HG03064 (cell line): Measurements from ENCODE around the gene PRDX2.
"Not testable (repeated sequence)": the region's sequence is repeated elsewhere in the genome, so short reads cannot be mapped to it uniquely, and the experiment has no call there.

ENCODE experiments used
- ATAC-seq: cut with Tn5 transposase; IDR thresholded peaks from one replicate; pipeline ENCODE4 v1.9.1; 2021; ENCODE audit warnings: low read depth; ENCODE audit not compliant: unreplicated experiment

PRDX2 gene

DNA sequence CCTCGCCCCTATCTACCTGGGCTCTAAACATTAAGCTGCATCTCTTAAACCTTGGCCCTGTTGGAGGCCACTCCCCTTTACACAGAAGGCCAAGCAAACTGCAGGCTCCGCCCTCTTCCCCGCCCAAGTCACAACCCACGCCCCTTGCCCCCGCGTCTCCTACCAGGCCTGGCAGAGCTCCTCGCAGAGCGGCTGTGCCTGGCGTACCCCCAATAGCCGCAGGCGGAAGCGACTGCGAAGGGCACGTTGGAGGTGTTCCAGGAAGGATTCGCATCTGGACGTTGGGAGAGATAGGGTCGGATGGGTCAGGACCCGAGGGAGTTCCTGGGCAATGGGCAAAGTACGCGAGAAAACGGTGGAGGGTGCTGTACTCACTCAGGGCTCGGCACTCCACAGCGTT lies 26.9 kb upstream of the PRDX2 start:
- ATAC-seq: no peak

DNA sequence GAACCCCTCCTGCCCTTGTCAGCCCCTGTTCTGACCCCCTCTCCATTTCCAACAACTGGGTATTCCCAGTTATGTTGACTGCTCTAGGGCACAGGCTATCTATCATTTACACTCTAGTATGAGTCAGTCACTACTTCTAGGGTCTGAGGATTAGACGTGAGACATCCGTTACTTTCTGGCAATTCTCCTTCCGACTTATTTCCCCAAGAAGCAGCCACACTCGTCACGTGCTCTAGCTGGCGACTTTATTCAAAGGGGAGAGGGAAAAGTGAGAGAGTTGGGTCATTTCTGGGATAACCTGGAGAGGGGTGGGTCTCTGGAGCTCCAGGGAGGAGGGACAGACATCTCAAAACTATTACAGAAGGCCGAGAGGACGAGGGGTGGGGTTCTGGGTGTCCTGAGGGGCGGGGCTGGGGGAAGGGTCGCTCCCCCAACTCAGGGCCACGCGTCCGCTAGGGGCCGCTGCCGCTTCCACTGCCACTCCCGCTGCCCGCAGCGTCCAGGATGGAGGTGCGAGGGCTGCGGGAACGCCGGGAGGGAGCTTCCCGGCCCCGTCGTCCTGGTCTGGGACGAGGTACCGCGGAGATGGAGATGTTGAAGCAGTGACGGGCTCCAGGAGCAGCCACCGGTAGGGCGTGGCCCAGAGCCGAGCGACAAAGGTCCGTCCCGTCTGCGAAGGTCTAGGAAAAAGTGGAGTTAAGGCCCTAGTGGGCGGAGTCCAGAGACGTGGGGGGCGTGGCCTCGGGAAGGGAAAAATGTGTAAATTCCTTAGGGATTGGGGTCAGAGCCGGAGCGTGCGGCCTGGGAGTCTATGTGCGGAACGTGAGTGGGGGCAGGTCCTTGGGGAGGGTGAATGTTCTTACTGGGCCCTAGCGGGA lies 23.9 kb upstream of the PRDX2 start:
- no peak for ATAC-seq

DNA sequence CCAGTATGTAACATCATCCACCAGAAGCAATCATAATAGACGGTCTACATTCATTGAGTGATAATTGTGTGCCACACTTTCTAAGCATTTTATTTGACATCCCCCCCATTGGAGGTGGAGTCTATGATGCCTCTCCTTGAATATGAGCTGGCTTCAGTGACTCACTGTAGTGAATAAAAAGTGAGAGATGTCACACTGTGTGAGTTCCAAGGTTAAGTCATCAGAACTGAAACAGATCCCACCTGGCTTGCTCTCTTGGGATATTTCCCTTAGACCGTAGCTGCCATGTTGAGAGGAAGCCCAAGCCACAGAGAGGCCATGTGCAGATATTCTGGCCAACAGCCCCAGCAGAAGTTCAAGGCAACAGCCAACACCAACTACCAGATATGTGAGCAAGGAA lies 20.2 kb upstream of the PRDX2 start:
- no peak for ATAC-seq

DNA sequence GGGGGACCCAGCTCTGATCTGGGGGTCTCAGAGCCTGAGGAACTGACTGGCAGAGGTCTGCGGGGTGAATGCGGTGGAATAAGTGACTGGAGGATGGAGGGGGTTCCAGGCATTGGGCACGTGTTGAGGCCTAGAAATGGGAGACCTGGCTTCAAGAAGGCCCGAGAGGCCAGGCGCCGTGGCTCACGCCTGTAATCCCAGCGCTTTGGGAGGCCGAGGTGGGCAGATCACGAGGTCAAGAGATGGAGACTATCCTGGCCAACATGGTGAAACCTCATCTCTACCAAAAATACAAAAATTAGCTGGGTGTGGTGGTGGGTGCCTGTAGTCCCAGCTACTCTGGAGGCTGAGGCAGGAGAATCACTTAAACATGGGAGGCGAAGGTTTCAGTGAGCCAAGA lies 16.2 kb upstream of the PRDX2 start:
- not testable (repeated sequence) for ATAC-seq

DNA sequence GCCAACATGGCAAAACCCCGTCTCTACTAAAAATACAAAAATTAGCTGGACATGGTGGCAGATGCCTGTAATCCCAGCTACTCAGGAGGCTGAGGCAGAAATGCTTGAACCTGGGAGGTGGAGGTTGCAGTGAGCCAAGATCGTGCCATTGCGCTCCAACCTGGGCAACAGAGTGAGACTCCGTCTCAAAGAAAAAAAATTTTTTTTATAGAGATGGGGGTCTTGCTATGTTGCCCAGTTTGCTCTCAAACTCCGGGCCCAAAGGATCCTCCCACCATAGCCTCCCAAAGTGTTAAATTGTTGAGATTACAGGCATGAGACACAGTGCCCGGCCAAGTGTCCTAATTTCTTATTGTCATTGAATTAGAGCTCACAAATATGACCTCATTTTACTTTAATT lies 15.6 kb upstream of the PRDX2 start:
- ATAC-seq: not testable (repeated sequence)

DNA sequence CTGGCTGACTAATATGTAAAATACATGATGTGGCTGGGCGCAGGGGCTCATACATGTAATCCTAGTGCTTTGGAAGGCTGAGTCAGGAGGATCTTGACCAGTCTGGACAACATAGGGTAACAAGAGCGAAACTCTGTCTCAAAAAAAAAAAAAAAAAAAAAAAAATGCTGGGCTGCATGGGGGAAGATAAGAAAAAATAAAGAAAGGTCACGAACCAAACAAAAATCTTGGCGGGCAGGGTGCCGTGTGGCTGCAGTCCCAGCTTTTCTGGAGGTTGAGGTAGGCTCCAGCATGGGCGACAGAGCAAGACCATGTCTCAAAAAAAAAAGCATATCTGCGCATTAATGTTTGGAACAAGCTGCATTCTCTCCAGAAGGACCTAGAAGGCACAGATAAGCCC lies 13.5 kb upstream of the PRDX2 start:
- no peak for ATAC-seq

DNA sequence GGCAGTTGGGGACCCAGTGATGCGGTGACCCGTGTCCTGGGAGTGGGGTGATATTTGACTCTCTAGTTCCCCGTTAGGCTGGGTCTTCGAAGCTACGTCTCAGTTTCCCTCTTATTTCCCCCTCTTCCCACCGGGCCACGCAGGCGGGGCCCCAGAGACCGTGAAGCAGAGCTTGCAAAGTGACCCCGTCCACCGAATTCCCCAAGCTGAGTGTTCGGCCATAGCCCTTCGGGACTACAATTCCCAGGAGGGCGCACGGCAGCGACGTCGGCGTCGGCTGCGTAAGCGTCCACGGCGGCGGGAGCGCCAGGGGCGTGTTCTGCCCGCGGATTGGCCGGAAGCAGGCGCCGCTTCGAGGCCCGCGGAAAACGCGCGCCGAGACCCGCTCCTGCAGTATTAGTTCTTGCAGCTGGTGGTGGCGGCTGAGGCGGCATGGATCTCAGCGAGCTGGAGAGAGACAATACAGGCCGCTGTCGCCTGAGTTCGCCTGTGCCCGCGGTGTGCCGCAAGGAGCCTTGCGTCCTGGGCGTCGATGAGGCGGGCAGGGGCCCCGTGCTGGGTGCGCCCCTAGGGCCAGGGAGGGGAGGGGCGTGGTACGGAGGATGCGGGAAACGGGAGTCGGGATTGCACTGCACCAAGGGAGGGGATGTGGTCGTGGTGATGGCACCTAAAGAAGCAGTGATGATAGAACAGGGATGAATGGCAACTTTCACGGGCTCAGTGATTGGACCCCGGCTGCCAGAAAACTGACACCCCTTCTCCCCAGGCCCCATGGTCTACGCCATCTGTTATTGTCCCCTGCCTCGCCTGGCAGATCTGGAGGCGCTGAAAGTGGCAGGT lies 4.9 kb upstream of the PRDX2 start, which contains the start of gene RNASEH2A:
TSS of gene RNASEH2A (plus strand) at position 343 of the 840 bp plus-strand sequence. CDS start at position 433, 90 bp downstream.
- peak; percentile 69 for ATAC-seq

DNA sequence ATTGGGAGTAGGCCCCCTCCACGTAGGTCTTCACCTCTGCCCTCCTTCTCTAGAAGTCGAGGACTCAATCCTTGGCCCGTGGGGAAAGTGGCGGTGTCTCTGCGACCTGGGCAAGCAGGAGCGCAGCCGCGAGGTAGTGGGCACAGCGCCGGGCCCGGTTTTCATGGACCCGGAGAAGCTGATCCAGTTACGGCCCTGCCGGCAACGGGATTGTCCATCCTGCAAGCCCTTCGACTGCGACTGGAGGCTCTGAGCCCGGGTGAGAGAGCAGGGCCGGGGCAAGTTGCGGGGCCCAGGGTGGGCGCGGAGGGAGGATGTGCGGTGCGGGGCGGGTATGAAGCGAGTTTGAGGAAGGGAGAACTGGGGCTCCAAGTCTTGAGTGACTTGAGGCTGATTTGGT lies 2.5 kb upstream of the PRDX2 start:
- ATAC-seq: no peak

DNA sequence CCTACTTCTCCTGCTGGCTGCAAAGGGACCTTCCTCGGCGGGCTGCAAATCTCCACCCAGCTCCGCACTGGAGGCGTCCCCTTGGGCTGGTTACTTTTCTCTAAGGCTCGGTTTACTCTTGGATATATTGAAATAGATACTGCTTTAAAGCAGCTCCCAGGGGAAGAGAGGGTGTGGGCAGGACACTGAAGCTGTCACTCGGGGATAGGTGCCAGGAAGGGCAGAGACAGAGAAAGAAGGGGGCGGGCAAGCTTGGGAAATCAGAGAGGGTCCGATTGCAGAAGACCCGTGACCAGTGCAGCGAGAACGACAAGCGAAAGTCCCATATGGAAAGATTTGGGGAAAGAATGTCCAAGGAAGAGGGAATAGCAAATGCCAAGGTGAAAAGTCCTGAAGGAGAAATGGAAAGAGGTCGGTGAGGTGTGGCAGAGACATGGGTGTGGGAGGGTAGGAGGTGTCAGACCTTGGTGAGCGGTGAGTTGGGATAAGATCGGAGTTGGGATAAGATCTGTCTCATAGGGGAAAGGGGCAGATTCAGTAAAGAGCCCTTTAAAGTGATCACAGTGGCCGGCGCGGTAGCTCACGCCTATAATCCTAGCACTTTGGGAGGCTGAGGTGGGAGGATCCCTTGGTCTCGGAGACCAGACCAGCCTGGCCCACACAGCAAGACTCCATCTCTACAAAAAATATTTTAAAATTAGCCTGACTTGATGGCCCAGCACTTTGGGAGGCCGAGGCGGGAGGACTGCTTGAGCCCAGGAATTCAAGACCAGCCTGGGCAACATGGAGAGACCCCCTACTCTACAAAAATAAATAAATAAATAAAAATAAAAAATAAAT lies 887 bp upstream of the PRDX2 start:
- no peak for ATAC-seq

DNA sequence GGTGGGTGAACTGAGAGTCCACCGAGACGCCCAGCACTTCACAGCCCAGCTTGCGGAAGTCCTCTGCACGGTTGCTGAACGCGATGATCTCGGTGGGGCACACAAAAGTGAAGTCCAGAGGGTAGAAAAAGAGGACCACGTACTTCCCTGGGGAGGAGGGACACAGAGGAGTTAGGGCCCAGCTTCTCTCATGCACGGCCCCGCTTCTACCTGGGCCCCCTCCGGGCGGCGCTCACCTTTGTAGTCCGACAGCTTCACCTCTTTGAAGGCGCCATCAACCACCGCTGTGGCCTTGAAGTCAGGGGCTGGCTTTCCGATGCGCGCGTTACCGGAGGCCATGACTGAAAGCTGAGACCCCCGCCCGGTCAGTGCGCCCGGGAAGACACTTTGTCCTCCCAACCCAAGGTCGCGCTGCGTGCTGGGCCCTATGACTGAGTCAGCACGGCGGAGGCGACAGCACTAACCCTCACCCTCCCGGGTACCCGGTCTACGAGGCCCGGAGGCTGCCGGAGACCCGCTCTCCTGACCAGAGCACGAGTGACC lies 606 bp downstream of the PRDX2 start:
- no peak for ATAC-seq

DNA sequence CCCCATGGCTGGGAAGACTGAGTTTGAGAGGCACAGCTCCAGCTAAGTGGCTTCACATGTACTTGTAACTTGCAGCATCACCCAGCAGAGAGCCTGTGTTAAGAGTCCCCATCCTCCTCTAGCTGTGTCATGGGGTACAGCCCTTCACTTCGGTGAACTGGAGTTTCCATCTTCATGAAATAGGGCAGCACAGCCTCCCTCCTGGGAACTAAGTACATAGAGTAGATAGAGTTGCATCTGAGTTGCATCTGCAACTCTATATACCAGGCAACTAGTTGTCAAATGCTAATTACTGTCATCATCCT lies 1.2 kb downstream of the PRDX2 start:
- ATAC-seq: no peak

DNA sequence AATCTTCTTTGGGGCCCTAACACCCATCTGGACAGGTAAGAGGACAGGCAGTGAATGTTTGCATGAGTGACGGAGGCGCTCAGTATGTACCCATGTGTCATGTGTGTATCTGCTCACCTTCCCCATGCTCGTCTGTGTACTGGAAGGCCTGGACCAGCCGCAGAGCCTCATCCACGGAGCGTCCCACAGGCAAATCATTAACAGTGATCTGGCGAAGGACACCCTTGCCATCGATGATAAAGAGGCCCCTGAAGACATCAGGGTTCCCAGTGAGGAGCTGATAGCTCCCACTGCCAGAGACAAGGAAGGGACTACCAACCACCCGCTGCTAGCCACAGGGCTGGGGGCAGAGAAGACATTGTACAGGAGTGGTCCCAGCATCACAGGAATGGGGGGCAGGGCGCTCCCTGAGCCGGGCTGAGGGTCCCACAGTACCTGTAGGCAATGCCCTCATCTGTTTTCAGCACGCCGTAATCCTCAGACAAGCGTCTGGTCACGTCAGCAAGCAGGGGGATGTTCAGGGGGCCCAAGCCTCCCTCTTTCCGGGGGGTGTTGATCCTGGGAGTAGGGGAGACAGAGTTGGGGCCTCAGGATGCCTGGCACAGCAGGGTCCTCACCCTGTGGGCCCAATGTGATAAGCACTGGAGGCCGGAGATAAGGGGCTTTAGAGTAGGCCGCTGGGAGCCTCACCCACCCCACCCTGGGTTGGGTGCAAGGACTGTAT lies 1.7 kb downstream of the PRDX2 start:
- no peak for ATAC-seq

DNA sequence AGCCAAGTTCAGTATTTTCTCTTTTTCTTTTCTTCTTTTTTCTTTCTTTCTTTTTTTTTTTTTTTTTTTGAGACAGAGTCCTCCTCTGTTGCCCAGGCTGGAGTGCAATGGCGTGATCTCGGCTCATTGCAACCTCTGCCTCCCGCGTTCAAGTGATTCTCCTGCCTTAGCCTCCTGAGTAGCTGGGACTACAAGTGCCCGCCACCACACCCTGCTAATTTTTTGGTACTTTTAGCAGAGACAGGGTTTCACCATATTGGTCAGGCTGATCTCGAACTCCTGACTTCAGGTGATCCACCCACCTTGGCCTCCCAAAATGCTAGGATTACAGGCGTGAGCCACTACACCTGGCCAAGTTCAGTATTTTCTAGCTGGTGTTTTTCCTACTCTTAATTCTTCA lies 4.0 kb downstream of the PRDX2 start:
- not testable (repeated sequence) for ATAC-seq

DNA sequence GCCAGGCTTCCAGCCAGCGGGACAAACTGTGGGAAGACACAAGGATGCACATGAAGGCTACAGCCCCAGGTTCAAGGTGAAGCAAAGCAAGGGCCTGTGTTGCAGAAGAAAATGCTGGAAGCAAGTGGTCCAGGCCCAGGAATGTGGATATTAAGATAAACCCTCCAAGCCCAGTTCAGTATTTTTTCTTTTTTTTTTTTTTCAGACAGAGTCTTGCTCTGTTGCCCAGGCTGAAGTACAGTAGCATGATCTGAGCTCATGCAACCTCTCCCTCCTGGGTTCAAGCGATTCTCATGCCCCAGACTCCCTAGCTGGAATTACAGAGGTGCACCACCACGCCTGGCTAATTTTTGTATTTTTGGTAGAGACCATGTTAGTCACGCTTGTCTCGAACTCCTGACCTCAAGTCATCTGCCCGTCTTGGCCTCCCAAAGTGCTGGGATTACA lies 4.4 kb downstream of the PRDX2 start:
- ATAC-seq: no peak

DNA sequence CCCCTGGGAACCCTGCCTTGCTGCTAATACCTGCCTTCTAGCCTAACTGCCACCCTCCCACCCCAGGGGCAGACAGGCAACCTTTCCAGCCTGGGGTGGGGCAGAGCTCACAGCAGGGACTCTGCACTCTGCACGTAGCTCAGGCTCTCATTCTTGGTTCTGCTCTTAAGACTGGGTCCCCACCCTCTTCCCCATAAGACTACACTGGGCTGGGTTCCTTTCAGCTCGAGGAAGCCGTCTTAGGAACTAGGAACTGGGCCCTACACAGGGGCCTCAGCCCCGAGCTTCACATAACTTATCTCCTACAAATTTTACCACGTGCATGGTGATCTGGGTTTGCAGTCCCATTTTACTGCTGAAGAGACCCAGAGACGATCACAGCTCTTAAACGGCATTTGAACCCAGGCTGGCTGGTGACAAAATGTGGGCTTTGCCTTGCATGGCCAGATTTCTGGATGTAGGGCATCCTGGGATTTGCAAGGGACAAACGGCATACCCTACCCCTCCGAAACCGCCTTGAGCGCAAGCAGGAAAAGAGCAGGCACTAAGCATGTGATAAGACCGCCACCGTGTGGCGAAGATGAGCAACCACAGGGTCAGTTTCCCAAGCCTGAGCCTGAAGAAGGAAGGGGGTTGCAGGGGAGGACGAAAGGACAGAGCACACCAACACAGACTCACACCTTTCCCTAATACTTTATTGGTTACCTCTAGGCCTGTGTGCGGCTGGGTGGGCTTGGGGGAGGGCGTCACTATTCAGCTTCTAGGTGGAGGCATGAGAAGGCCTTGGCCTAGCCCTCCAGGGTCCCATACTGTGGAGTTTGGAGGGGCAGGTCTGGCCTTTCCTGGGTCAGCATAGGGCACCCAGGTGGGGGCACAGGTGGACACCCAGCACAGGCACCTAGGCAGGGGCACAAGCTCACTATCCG lies 5.2 kb downstream of the PRDX2 start:
- ATAC-seq: no peak

DNA sequence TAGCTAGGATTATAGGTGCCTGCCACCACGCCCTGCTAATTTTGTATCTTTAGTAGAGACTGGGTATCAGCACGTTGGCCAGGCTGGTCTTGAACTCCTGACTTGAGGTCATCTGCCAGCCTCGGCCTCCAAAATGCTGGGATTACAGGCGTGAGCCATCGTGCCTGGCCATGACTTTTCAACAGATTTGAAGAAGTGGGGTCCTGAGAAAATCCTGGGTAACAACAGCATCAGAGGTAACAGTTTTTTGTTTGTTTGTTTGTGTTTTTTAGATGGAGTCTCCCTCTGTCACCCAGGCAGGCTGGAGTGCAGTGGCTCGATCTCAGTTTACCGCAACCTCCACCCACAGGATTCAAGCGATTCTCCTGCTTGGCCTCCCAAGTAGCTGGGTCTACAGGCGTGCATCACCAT lies 6.6 kb downstream of the PRDX2 start:
- ATAC-seq: no peak

DNA sequence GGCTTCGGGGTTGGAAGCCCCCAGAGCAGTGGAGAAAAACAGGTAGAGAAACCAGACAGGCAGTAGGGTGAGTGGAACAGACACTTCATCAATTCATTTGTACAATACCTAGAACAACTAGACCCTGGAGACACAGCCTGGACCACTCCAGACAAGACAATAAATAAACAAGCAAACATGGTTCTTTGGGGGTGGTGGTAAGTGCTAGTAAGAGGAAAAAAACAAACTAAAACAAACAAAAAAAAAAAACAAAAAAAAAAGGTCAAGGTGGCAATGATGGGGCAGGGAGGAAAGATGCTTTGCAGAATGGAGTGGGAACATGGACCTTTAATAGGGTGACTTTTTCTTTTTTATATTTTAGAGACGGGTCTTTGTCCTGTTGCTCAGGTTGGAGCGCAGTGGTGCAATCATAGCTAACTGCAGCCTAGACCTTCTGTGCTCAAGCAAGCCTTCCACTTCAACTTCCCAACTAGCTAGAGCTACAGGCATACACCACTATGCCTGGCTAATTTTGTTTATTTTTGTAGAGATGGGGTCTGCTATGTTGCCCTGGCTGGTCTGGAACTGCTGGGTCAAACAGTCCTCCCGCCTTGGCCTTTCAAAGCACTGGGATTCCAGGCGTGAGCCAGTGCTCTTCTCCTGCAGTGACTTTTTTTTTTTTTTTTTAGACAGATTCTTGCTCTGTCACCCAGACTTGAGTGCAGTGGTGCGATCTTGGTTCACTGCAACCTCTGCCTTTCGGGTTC lies 7.2 kb downstream of the PRDX2 start:
- ATAC-seq: no peak
